Nephron progenitor cell (in vitro differentiated cells): ENCODE results near the gene HLCS.

Source experiments
- DNase-seq: peaks from one replicate; pipeline ENCODE4 v3.0.0; 2021
- H3K27ac Mint-ChIP-seq: 2 replicates; pipeline ENCODE4 v1.8.0; 2021; ENCODE audit warnings: mild to moderate bottlenecking, moderate library complexity, mixed read lengths
- H3K27me3 Mint-ChIP-seq: 2 replicates; pipeline ENCODE4 v1.8.0; 2021; ENCODE audit warnings: mild to moderate bottlenecking, low read depth, mixed read lengths; ENCODE audit not compliant: poor library complexity
- H3K36me3 Mint-ChIP-seq: 2 replicates; pipeline ENCODE4 v1.8.0; 2021; ENCODE audit warnings: low read depth, mixed read lengths
- H3K4me1 Mint-ChIP-seq: 2 replicates; pipeline ENCODE4 v1.8.0; 2021; ENCODE audit warnings: mixed read lengths
- H3K4me3 Mint-ChIP-seq: 2 replicates; pipeline ENCODE4 v1.8.0; 2021; ENCODE audit warnings: mild to moderate bottlenecking, moderate library complexity, mixed read lengths
- H3K9me3 Mint-ChIP-seq: 2 replicates; pipeline ENCODE4 v1.8.0; 2021; ENCODE audit warnings: mild to moderate bottlenecking, moderate library complexity, mixed read lengths
- TF ChIP-seq, protein P1 (sequence below): fragments of 200-600 bp; sonication (generic); IDR thresholded peaks from 2 replicates; pipeline ENCODE4 v1.5.0; 2021; ENCODE audit warnings: antibody characterized with exemption

The HLCS gene

DNA sequence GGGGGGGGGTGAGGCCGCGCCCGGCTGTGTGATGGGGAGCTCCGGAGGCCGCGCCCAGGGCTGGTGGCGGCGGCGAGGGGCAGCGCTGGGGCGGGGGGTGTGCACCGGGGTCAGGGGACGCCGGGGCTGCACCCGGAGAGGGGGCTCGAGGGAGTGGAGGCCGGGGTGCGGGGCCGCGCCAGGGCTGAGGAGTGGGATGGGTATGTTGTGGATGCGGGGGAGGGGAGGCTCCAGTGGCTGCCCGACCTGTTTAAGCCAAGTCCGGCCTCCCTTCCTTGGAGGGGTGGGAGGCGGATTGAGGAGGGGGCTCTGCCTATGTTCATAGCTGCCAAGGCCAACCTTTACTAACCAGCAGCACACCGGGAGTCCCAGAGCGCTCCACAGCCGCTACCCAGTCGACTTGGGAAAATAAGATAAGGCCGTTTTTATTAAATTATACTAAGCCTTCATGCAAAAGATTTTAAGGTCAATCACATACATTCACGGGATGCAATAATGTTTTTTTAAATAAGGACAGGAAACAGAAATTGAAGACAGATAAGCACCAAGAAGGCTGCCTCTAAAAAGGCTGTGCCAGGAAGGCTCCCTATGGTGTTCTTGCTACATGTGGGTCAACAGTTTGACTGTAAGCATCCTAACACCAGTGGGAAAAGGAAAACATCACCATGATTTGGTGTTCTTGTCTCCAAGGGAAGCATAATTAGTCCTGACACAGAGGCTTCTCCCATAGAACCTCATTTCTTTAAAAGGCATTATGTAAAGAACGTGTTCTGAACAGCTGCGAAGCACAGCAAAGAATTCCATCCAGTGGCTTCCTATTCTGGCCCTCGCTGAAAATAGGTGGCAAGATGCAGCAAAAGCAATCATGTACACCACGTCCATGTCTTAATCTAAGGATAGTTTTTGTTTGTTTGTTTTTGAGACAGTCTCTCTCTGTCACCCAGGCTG, 626 bp upstream of the HLCS start:
- Mint-ChIP-seq H3K27me3 (no peaks in the 10 kb centered on the region), H3K36me3 (peaks cover 23% of the 10 kb centered on the region), H3K9me3 (no peaks in the 10 kb centered on the region), H3K4me1 (peaks cover 17% of the 10 kb centered on the region), H3K27ac (no peak overlapping the region), H3K4me3 (peak overlapping the region; percentile 80)
- no peak for DNase-seq
- TF ChIP-seq, protein P1, sequence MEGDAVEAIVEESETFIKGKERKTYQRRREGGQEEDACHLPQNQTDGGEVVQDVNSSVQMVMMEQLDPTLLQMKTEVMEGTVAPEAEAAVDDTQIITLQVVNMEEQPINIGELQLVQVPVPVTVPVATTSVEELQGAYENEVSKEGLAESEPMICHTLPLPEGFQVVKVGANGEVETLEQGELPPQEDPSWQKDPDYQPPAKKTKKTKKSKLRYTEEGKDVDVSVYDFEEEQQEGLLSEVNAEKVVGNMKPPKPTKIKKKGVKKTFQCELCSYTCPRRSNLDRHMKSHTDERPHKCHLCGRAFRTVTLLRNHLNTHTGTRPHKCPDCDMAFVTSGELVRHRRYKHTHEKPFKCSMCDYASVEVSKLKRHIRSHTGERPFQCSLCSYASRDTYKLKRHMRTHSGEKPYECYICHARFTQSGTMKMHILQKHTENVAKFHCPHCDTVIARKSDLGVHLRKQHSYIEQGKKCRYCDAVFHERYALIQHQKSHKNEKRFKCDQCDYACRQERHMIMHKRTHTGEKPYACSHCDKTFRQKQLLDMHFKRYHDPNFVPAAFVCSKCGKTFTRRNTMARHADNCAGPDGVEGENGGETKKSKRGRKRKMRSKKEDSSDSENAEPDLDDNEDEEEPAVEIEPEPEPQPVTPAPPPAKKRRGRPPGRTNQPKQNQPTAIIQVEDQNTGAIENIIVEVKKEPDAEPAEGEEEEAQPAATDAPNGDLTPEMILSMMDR: no peak

DNA sequence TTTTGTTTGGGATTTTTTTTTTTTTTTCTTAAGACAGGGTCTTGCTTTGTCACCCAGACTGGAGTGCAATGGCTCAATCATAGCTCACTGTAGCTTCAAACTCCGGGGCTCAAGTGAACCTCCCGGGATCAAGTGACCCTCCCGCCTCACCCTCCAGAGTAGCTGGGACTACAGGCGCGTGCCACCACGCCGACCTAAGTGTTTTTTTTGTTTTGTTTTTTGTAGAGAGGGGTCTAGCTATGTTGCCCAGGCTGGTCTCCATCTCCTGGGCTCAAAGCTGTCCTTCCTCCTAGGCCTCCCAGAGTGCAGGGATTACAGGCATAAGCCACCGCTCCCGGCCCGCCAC, 776 bp downstream of the HLCS start:
- TF ChIP-seq, protein P1: no peak
- peak overlapping the region; percentile 89 for H3K4me3 Mint-ChIP-seq
- H3K9me3 Mint-ChIP-seq: no peaks in the 10 kb centered on the region
- DNase-seq: no peak
- no peaks in the 10 kb centered on the region for H3K27me3 Mint-ChIP-seq
- H3K36me3 Mint-ChIP-seq: peaks cover 18% of the 10 kb centered on the region
- H3K27ac Mint-ChIP-seq: no peak overlapping the region
- H3K4me1 Mint-ChIP-seq: peaks cover 17% of the 10 kb centered on the region

DNA sequence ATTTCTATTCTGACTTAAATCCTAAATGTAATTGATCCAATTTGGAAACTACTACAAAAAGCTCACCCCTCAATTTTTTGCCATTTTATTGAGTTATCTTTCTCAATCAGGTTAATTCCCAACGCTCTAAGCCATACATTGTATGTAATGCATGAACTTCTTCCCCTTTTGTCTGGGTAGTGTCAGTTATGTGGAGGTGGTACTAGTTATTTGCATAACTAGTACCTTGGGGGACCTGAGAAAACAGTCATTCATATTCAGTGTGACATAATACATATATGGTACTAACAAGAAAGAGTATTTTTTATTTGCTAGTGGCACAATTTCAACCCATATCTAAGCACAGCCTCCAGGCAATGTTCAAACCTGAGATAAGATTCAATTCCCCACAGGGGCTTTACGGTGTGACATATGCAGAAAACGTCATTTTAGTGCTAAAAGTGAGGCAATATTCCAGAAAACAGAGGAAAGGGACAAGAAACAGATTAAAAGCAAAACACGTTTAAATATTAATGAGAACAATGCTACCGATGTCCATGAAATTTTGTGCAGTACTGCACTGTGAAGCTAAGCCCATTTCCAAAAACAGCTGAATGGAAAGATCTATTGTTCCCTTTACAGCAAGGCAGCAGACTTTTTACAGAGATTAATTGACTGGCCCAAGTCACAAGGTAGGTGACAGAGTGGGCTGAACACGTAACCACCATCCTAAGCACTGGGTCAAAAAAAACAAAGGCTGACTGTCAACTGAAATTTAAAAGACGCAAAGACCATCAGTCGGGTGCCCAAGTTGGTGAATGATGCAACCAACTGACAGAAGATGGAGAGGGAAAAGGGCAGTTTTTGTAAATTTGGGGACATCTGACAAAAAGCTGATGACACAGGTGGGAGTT, 1.4 kb downstream of the HLCS start:
- Mint-ChIP-seq H3K4me1 (peaks cover 17% of the 10 kb centered on the region), H3K36me3 (peaks cover 22% of the 10 kb centered on the region), H3K4me3 (peak overlapping the region; percentile 89), H3K27ac (peak overlapping the region; percentile 30), H3K27me3 (no peaks in the 10 kb centered on the region), H3K9me3 (no peaks in the 10 kb centered on the region)
- DNase-seq: no peak
- TF ChIP-seq, protein P1: no peak

DNA sequence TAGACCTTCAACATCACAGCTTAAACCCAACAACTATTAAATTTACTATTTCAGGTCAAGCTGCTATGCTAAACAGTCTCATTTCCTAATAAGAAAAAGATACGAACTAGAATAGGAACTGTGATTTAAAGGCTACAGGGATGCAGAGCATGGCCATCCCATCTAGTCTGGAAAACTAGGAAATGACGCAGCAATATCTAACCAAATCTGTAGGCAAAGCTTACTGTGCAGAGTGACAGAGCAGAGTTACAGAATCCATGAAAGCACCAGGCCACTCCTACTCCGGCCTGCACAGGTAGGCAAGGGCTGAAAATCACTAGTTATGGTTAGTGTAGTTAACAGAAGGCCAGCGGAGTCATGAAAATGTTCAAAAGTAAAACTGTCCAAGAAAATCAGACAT, 2.1 kb downstream of the HLCS start:
- H3K36me3 Mint-ChIP-seq: peaks cover 16% of the 10 kb centered on the region
- TF ChIP-seq, protein P1: no peak
- no peaks in the 10 kb centered on the region for H3K27me3 Mint-ChIP-seq
- H3K9me3 Mint-ChIP-seq: no peaks in the 10 kb centered on the region
- H3K4me1 Mint-ChIP-seq: peaks cover 22% of the 10 kb centered on the region
- H3K27ac Mint-ChIP-seq: no peak overlapping the region
- H3K4me3 Mint-ChIP-seq: no peak overlapping the region
- DNase-seq: no peak

DNA sequence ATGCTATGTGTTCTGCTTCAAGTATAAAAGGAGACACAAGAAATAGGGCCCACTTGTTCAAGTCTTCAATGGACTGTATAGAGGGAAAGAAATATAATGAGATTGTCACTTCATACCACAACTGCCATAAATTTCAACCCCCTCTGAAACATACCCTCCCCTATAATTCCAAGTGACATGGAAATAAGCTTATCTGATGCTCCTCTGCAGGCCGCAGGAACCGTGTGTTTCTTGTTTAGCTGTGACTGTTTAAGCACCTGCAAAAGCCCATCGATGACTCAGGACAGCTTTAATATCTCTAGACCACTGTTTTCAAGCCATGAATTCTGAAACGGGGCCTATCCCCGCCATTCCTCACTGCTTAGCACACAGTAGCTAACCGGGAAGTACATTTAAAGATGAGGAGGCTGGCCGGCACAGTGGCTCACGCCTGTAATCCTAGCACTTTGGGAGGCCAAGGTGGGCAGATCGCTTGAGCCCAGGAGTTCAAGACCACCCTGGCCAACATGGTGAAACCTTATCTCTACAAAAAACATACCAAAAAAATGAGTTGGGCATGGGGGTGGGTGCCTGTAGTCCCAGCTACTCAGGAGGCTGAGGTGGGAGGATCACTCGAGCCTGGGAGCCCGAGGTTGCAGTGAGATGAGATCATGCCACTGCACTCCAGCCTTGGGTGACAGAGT, 4.2 kb downstream of the HLCS start:
- no peaks in the 10 kb centered on the region for H3K9me3 Mint-ChIP-seq
- H3K27ac Mint-ChIP-seq: no peak overlapping the region

More for the DNA sequence above, 4.2 kb downstream of the HLCS start:
- H3K27me3 Mint-ChIP-seq: no peaks in the 10 kb centered on the region
- no peak overlapping the region for H3K4me3 Mint-ChIP-seq
- DNase-seq: no peak
- H3K36me3 Mint-ChIP-seq: peaks cover 12% of the 10 kb centered on the region
- TF ChIP-seq, protein P1: no peak
- peaks cover 22% of the 10 kb centered on the region for H3K4me1 Mint-ChIP-seq
